ENCODE measurements around the gene BAZ2B. TPM values are rescaled to one million over a fixed set of nuclear protein-coding genes. Genes with fewer than 3 reads are reported as not detected.
"Not testable (repeated sequence)": the region's sequence is repeated elsewhere in the genome, so short reads cannot be mapped to it uniquely, and the experiment has no call there.

The BAZ2B gene
- total and polyA plus RNA-seq, 10 donors: 5.6 to 158 (median 86.0) TPM

- 43 to 84% (median 76%) methylated on average over 1 of the region's 1 CpG for WGBS, 5 donors
- intact Hi-C loops (cut with DNase I; ENCODE audit: low total_unique reads): no loop called here
- H3K27ac ChIP-seq: no peak overlapping the region
- H3K36me3 ChIP-seq: peaks cover 0 to 18% (median 8%) of the 10 kb centered on the region in 6 donors
- no peaks in the 10 kb centered on the region for H3K27me3 ChIP-seq (replicated peaks in 1 of 7)
- no peak overlapping the region for H3K4me3 ChIP-seq
- H3K9me3 ChIP-seq: peaks cover 0 to 23% (median 16%) of the 10 kb centered on the region in 8 donors
- H3K4me1 ChIP-seq: no peaks in the 10 kb centered on the region
- no peak for DNase-seq
- TF ChIP-seq POLR2AphosphoS5 (IDR thresholded peaks at IDR 0.05) (no peak), POLR2A (IDR thresholded peaks at IDR 0.05) (no peak), CTCF (IDR thresholded peaks at IDR 0.05 in 8 of 11, conservative IDR thresholded peaks at IDR 0.05 in 3 of 11) (no peak)
Observed at GRCh38 chr2:159539701-159540100, 76.6 kb downstream of the BAZ2B start.

GRCh38 chr2:159538801-159539200 is 77.5 kb downstream of the BAZ2B start:
- Histone ChIP-seq H3K36me3 (peaks cover 0 to 18% (median 8%) of the 10 kb centered on the region in 6 donors), H3K9me3 (peaks cover 0 to 22% (median 16%) of the 10 kb centered on the region in 8 donors), H3K27ac (no peak overlapping the region), H3K4me3 (no peak overlapping the region), H3K4me1 (no peaks in the 10 kb centered on the region), H3K27me3 (replicated peaks in 1 of 7) (no peaks in the 10 kb centered on the region)
- intact Hi-C loops (cut with DNase I; ENCODE audit: low total_unique reads): no loop called here
- no peak for DNase-seq
- no peak for TF ChIP-seq CTCF (IDR thresholded peaks at IDR 0.05 in 8 of 11, conservative IDR thresholded peaks at IDR 0.05 in 3 of 11)
- TF ChIP-seq POLR2A (IDR thresholded peaks at IDR 0.05): no peak
- no peak for TF ChIP-seq POLR2AphosphoS5 (IDR thresholded peaks at IDR 0.05)
- 93 to 98% (median 95%) methylated on average over 3 of the region's 3 CpGs for WGBS, 5 donors

- H3K4me1 ChIP-seq; DNase-seq; H3K36me3 ChIP-seq; H3K27ac ChIP-seq; H3K9me3 ChIP-seq; H3K4me3 ChIP-seq; intact Hi-C loops (cut with DNase I; ENCODE audit: low total_unique reads); H3K27me3 ChIP-seq (replicated peaks in 1 of 7): not testable (repeated sequence)
- WGBS, 5 donors: 86 to 98% (median 96%) methylated on average over 4 of the region's 4 CpGs
Observed at GRCh38 chr2:159535261-159535660, 81.1 kb downstream of the BAZ2B start.

GRCh38 chr2:159531475-159531874 is 84.9 kb downstream of the BAZ2B start:
- 78 to 94% (median 88%) methylated on average over 1 of the region's 1 CpG for WGBS, 5 donors
- no peak overlapping the region for H3K4me3 ChIP-seq
- TF ChIP-seq POLR2AphosphoS5 (IDR thresholded peaks at IDR 0.05) (no peak), POLR2A (IDR thresholded peaks at IDR 0.05) (no peak), CTCF (IDR thresholded peaks at IDR 0.05 in 8 of 11, conservative IDR thresholded peaks at IDR 0.05 in 3 of 11) (no peak)
- DNase-seq: no peak
- peaks cover 0 to 4% (median 0%) of the 10 kb centered on the region in 8 donors for H3K9me3 ChIP-seq
- no peaks in the 10 kb centered on the region for H3K27me3 ChIP-seq (replicated peaks in 1 of 7)
- intact Hi-C loops (cut with DNase I; ENCODE audit: low total_unique reads): no loop called here
- no peaks in the 10 kb centered on the region for H3K4me1 ChIP-seq
- peaks cover 0 to 6% (median 0%) of the 10 kb centered on the region in 6 donors for H3K36me3 ChIP-seq
- no peak overlapping the region for H3K27ac ChIP-seq

- TF ChIP-seq POLR2AphosphoS5 (IDR thresholded peaks at IDR 0.05) (no peak), CTCF (IDR thresholded peaks at IDR 0.05 in 8 of 11, conservative IDR thresholded peaks at IDR 0.05 in 3 of 11) (no peak), POLR2A (IDR thresholded peaks at IDR 0.05) (no peak)
- no peaks in the 10 kb centered on the region for H3K4me1 ChIP-seq
- H3K9me3 ChIP-seq: peaks cover 0 to 6% (median 0%) of the 10 kb centered on the region in 8 donors
- no peak for DNase-seq
- H3K4me3 ChIP-seq: no peak overlapping the region
- peaks cover 0 to 6% (median 0%) of the 10 kb centered on the region in 6 donors for H3K36me3 ChIP-seq
- WGBS, 5 donors: 92 to 98% (median 94%) methylated on average over 1 of the region's 1 CpG
- H3K27me3 ChIP-seq (replicated peaks in 1 of 7): no peaks in the 10 kb centered on the region
- intact Hi-C loops (cut with DNase I; ENCODE audit: low total_unique reads): no loop called here
- no peak overlapping the region for H3K27ac ChIP-seq
Observed at GRCh38 chr2:159526433-159526832, 89.9 kb downstream of the BAZ2B start.
